GM18517 (cell line): ENCODE data around the gene ALDH5A1.

Source experiments
- ATAC-seq: cut with Tn5 transposase; IDR thresholded peaks from one replicate; pipeline ENCODE4 v1.9.1; 2021; ENCODE audit warnings: mild to moderate bottlenecking, moderate library complexity; ENCODE audit not compliant: unreplicated experiment

Gene ALDH5A1

DNA sequence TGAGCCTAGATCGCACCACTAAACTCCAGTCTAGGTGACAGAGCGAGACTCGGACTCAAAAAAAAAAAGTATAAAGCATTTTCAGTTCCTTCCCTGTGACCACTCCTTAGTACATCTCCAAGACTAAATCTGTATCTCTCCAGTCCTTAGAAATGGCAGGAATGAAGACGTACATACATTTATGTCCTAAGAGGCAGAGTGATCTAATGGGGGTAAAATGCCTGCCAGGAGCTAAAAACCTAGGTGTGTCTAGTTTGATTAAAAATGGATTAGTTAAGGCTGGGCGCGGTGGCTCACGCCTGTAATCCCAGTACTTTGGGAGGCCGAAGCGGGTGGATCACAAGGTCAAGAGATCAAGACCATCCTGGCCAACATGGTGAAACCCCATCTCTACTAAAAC lies 70.4 kb downstream of the ALDH5A1 start:
- ATAC-seq, result no peak

- ATAC-seq, result no peak
Measured at GRCh38 chr6:24566020-24566767, 71.4 kb downstream of the ALDH5A1 start.

GRCh38 chr6:24568683-24569082 lies 73.9 kb downstream of the ALDH5A1 start:
- ATAC-seq, result no peak

- ATAC-seq, result no peak
Measured at GRCh38 chr6:24569811-24570210, 75.0 kb downstream of the ALDH5A1 start.

- no peak for ATAC-seq
Measured at GRCh38 chr6:24571361-24571760, 76.6 kb downstream of the ALDH5A1 start.

- no peak for ATAC-seq
Measured at GRCh38 chr6:24574809-24575208, 80.0 kb downstream of the ALDH5A1 start.

DNA sequence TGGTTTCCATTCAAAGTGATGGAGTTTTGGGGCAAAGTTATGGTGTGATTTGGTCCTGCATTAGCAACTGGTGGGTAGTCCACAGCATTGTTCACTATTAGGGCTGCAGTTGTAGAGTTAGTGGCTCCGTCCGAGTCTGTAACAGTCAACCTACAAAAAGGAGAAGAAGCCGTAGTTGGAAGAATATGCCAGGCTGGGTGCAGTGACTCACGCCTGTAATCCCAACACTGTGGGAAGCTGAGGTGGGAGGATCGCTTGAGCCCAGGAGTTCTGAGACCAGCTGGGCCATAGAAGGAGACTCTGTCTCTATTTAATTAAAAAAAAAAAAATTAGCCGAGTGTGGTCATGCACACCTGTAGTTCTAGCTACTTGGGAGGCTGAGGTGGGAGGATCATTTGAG lies 81.7 kb downstream of the ALDH5A1 start:
- ATAC-seq, result no peak

- peak; percentile 67 for ATAC-seq
Measured at GRCh38 chr6:24581084-24581669, 86.4 kb downstream of the ALDH5A1 start.

- ATAC-seq, result peak; percentile 78
Measured at GRCh38 chr6:24583463-24584381, 89.0 kb downstream of the ALDH5A1 start.

- ATAC-seq, result no peak
Measured at GRCh38 chr6:24584382-24584720, 89.6 kb downstream of the ALDH5A1 start.
